BJ (cell line): Measurements from ENCODE around the gene PPARGC1A. TPM values are rescaled to one million over a fixed set of nuclear protein-coding genes. Genes with fewer than 3 reads are reported as not detected.

Experiments
- CTCF ChIA-PET: fragments of 350-600 bp; formaldehyde crosslinking; extraction: SDS; loops from one replicate; lab custom pipeline; 2021; ENCODE audit warnings: antibody characterized with exemption, inconsistent platforms; lab: Yijun Ruan, JAX
- POLR2A ChIA-PET: fragments of 300-600 bp; sonication (Branson Sonifier 250); formaldehyde crosslinking; extraction: SDS; loops from one replicate; lab custom pipeline; 2021; ENCODE audit warnings: antibody characterized with exemption; lab: Charles Lee
- DNase-seq: peaks from one replicate; pipeline ENCODE4 v3.0.0-alpha.2; 2011; ENCODE audit warnings: low read depth
- H3K27me3 ChIP-seq: 2 replicates; pipeline ENCODE4 v1.6.0; 2011; ENCODE audit warnings: low read length; ENCODE audit not compliant: control insufficient read depth, insufficient read depth
- H3K36me3 ChIP-seq: 2 replicates; pipeline ENCODE4 v1.5.1; 2011; ENCODE audit warnings: low read length; ENCODE audit not compliant: control insufficient read depth, insufficient read depth
- H3K4me3 ChIP-seq: 2 replicates; pipeline ENCODE4 v1.5.1; 2011; ENCODE audit warnings: low read depth, mild to moderate bottlenecking, control low read depth, low read length
- polyA plus RNA-seq: library from polyadenylated mRNA; depleted of rRNA; stranded (reverse); fragments of >200 nt; gene quantifications from 2 replicates; pipeline ENCODE4 v1.2.3, GENCODE V29; 2011
- TF ChIP-seq, protein P1 (sequence below): IDR thresholded peaks from 2 replicates; pipeline ENCODE4 v1.5.1; 2011; ENCODE audit warnings: low read depth, mild to moderate bottlenecking, control low read depth, inconsistent platforms, low read length, moderate library complexity; ENCODE audit not compliant: insufficient read depth

PPARGC1A gene
- polyA plus RNA-seq, 1 experiment = 0.11 TPM

GRCh38 chr4:23891064-23891421 is 1.2 kb upstream of the PPARGC1A start:
- Histone ChIP-seq H3K27me3 (no peaks in the 10 kb centered on the region), H3K4me3 (no peak overlapping the region), H3K36me3 (no peaks in the 10 kb centered on the region)
- ChIA-PET POLR2A (interaction anchor here (0.6 kb wide), 1 partner anchor 25 kb away, joined by 3 read pairs; no protein-coding TSS in a partner anchor), CTCF (interaction anchor here (1.6 kb wide), 2 partner anchors 10 to 29 kb away, joined by 3 to 4 read pairs; no protein-coding TSS in a partner anchor)
- TF ChIP-seq, protein P1, sequence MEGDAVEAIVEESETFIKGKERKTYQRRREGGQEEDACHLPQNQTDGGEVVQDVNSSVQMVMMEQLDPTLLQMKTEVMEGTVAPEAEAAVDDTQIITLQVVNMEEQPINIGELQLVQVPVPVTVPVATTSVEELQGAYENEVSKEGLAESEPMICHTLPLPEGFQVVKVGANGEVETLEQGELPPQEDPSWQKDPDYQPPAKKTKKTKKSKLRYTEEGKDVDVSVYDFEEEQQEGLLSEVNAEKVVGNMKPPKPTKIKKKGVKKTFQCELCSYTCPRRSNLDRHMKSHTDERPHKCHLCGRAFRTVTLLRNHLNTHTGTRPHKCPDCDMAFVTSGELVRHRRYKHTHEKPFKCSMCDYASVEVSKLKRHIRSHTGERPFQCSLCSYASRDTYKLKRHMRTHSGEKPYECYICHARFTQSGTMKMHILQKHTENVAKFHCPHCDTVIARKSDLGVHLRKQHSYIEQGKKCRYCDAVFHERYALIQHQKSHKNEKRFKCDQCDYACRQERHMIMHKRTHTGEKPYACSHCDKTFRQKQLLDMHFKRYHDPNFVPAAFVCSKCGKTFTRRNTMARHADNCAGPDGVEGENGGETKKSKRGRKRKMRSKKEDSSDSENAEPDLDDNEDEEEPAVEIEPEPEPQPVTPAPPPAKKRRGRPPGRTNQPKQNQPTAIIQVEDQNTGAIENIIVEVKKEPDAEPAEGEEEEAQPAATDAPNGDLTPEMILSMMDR = no peak
- no peak for DNase-seq

DNA sequence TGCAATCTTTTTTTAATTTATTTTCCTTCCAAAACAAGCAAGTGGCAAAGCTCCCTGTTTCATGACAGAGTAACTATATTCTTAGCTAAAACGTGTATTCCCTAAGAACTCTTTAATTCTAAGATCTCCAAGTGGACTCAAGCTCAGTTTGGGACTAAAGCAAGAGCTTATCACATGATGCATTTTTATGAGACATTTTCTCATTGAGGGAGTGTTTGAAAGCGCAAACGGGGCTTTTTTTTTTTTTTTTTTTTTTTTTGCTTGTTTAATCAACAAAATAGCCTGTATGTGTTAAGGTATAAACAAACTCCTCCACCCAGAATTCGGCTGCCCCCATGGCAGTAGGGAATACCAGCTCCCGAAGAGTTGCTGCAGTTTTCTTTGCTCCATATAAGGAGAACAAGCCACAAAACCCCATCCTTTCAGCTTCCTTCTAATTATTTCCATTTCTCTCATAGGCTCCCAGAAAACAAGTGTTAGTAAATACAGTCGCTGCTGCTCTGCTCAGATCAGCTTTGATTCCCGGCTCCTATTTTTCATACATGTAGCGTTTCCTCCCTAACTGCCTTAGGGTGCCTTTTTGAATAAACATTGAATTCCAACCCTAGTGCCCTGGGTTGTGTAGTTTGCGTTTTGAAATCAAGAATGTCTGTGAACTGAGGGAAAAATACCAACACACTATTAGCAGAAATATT is 669 bp upstream of the PPARGC1A start:
- POLR2A ChIA-PET = interaction anchor here (0.6 kb wide), 1 partner anchor 26 kb away, joined by 3 read pairs; no protein-coding TSS in a partner anchor
- no peak for DNase-seq
- Histone ChIP-seq H3K27me3 (no peaks in the 10 kb centered on the region), H3K4me3 (0 out of 2 replicates have a peak overlapping the region, but pooled peaks have one; percentile 1), H3K36me3 (no peaks in the 10 kb centered on the region)
- CTCF ChIA-PET = interaction anchor here (1.6 kb wide), 2 partner anchors 11 to 30 kb away, joined by 3 to 4 read pairs; no protein-coding TSS in a partner anchor
- TF ChIP-seq, protein P1 = no peak

DNA sequence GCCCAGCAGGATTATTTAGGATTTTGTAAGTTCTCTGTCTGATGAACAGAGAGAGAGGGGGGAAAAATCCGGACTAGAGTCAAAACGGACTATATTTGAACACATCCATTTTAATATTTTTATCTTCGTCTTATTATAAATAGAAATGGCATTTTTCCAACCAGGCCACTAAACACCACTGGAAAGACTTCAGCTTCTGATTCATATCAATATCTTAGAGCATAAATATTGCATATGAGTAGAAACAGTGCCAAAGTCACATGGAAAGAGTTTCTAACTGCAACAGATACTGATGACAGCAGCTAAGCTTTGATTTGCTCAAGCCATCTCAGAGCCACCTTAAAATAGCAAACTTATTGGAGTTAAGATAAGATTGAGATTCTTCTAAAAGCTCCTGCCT is 456 bp downstream of the PPARGC1A start:
- ChIA-PET CTCF (interaction anchor here (1.0 to 2.3 kb wide), 3 partner anchors 32 to 529 kb away, joined by 3 to 5 read pairs (median 4); no protein-coding TSS in a partner anchor), POLR2A (interaction anchor here (0.6 kb wide), 1 partner anchor 64 kb away, joined by 3 read pairs; no protein-coding TSS in a partner anchor)
- no peaks in the 10 kb centered on the region for H3K36me3 ChIP-seq
- no peak for DNase-seq
- H3K4me3 ChIP-seq = peak overlapping the region; percentile 27
- no peaks in the 10 kb centered on the region for H3K27me3 ChIP-seq
- TF ChIP-seq, protein P1 = no peak

GRCh38 chr4:23888421-23889319 is 1.2 kb downstream of the PPARGC1A start:
- TF ChIP-seq, protein P1 = no peak
- CTCF ChIA-PET = interaction anchor here (1.0 to 2.3 kb wide), 3 partner anchors 31 to 530 kb away, joined by 3 to 5 read pairs (median 4); no protein-coding TSS in a partner anchor
- Histone ChIP-seq H3K27me3 (no peaks in the 10 kb centered on the region), H3K4me3 (peak overlapping the region; percentile 27), H3K36me3 (no peaks in the 10 kb centered on the region)
- POLR2A ChIA-PET = no interaction called here
- no peak for DNase-seq
